ENCODE results near the gene RPS8.
"Not testable (repeated sequence)": the region's sequence is repeated elsewhere in the genome, so short reads cannot be mapped to it uniquely, and the experiment has no call there.

Gene RPS8

DNA sequence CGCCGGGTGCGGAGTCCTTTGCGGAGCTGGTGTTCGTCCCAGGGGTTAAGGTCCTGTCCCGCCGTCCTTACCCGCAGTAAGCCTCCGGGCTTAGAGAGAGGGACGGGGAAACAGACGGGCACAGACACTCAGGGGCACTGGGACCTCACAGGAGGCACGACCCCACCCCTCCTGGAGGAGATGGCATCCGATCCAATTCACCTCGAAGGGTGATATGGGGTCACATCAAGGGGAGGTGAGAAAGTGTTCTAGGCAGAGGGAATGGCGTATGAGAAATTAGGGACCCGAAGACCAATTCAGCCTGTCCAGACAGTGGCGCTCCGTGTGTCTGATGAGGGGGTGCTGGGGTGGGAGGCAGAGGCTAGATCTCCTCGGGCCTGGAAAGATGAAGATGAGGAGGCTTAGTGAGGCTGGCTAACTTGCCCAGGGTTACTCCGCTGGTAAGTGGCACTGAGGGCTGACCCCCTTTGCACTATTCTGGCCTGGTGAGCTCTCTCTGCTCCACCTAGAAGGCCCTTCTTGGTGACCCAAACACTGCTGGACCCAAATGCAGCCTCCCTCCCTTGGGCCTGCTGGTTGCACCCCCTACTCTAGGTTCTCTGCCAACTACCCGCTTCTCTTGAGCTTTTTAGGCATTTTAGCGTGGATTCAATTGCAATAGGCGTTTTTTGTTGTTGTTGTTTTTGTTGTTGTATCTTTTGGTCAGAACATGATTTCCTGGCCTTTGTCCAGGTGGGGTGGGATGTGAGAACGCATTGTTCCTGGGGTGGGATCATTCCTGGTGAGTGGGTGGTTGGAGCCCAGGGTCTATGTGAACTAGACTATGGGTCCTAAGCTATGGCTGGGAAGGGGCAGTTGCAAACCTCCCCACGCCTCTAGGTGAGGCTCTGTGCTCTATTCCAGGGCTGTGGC is 45.2 kb downstream of the RPS8 start:
- no peak for DNase-seq

DNA sequence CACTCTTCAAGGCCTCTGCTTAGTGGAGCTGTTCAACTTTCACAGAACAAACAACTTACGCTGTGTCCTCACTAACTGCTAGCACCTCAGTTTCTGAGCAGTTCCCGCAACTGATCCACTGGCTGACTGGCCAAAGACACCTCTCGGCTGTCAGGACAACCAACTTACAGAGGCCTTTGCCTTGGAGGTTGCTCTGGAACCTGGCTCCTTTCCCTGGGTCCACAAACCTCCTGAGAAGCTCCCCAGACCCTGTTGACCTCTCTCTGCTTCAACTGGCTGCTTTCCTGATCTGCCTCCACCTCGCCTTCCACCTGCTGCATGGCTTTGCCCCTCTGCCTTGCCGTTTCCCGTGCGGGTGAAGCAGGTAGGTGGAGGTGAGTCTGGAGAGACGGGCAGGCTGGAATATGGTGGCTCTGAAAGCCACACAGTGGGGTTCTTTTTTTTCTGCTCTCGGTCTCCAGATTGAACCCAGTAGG is 45.9 kb downstream of the RPS8 start:
- DNase-seq, result no peak

DNA sequence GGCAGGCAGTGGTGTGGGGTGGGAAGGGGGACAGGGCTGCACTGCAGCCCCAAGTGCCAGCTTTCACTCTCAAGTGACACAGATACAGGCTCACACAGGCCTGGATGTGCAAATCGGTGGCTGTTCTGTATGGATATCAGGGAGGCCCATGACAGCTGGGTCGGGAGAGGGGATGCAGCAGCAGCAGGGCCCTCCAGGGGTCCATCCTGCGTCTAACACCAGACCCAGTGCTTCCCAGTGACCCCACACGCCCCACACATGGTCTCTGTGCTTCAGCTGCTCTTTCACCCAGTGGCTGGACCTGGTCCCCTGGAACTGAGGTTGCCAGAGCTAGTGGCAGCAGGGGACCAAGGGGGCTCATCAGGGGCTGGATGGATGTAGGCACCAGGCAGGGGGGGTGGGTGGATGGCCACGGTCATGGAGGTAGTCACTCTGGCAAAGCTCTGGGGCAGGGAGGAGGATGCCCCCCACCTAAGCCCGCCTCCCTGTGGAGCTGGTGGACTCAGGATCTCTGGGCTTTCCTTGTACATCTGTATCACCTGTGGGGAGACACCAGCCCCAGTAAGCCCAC is 46.9 kb downstream of the RPS8 start:
- no peak for DNase-seq

DNA sequence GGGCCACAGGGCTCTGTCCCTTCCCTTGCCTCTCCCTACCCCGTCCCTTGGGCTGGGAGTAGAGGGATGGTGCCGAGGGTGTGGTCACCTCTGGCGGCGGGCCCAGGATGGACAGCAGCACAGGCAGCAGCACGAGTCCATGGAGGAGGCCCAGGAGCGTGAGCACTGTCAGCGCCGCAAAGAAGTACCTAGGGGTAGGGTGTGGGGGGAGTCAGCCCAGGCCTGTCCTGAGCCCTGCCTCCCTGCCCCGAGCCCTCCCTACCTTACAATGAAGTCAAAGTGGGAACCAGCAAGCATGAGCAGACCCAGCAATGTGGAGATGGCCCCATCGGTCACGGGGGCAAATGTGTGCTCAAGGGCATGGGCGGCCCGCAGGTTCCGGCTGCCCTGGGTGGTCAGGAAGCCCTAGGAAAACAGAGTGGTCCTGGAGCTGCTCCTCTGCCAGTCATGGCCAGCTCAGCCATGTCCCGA is 47.7 kb downstream of the RPS8 start:
- DNase-seq, result no peak

DNA sequence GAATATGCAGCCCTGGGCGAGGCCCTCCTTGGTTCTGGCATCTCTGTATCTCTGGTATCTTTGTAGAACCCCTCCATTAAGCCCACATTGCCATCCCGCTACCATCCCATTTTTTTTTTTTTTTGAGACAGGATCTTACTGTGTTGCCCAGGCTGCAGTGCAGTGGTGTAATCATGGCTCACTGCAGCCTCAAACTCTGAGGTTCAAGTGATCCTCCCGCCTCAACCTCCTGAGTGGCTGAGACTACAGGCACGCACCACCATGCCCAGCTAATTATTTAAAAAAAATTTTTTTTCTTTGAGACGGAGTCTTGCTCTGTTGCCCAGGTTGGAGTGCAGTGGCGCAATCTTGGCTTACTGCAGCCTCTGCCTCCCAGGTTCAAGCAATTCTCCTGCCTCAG is 49.1 kb downstream of the RPS8 start:
- DNase-seq, result not testable (repeated sequence)

DNA sequence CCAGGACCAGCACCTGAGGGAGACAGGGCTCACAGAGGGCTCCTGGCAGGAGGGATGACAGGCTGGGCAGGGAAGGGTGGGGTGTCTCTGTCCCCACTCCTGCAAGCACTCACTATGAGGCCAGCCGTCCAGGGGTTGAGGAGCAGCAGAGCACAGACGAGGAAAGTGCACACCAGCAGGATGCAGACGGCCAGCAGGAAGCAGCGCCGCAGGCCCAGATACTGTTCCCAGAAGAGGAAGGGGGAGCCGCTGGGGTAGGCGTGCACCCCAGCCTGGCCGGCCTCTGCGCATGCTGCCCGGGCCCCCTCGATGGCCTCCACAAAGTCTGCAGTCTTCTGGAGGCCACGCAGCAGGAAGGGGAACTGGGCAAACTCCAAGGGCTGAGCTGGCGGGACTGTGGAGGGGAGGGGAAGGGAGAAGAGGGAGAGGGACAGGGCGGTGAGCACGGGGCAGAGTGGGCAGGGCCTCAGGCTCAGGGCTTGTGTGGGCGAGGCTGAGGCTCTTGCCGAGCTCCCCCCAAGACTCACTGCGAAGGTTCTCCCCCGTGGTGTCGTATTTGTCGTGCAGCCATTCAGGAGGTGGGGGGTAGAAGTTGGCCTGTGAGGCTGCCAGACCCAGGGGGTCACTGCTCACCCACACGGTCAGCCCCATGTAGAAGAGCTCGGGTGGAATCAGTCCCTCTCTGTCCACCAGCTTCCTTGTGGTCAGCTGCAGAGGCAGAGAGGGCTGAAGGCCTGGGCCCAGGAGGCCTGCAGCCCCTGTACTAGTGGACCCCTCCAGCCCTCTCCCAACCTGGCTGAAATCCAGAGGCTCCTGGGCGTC is 51.2 kb downstream of the RPS8 start:
- DNase-seq, result peak in 1 of 2 donors; percentile 66

DNA sequence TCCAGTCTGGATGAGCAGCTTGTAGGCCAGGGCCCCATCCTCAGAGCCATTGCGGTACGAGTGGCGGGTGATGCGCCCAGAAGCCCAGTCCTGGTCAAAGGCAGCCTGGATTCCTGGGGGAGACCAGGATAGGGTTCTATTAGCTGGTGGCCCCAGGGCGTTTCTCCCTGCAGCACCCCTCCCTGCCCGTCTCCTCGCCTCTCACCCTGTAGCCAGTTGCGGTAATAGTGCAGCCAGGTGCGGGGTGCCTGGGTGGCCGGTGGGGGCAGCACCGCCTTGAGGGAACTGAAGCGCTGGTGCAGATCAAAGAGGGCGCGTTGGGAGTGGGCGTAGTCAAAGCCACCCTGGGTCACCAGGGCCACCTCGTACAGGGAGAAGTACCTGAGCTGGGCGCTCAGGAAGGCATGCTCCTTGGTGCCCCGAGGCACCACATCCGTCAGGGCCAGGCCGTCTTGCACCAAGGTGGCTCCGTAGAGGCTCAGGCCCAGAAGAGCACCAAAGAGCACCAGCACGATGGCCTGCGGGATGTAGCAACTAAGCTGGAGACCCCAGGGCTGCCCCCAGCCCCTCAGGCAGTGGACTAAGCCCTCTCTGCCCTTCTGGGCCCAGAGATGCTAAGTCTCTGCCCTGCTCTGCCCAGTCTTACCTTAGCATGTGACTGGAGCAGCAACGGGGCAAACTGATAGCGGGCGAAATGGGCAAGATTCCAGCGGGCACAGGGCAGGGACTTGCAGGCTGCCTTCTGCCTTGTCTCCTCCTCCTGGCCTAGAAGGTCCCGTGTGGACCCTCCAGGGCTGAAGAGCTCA is 52.1 kb downstream of the RPS8 start:
- DNase-seq, result no peak

DNA sequence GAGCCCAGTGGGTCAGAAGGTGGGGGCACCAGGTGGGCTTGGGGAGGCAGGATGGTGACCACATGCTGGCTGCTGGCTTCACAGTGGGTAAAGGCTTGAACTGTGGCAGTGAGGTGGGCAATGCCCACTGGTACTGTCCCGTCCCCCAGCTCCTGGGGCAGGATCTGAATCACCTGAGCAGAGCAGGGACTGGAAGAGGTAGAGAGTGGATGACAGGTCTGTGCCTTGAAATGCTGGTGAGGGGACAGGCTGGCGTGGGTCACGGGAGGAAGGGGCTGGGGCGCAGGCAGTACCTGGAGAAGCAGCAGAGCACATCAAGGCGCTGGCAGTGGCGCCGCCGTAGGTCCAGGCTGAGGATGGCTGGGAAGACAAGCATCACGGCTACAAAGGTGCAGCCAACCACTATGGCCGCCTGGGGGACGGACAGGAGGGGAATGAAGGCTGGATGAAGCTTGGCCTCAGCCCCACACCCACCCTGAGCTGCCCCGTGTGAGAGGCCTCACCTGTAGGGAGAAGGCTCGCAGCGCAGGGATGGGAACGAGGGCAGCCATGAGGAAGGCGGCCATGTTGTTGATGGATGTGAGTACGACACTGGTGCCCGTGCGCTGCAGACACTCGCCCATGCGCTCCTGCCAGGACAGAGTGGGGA is 52.8 kb downstream of the RPS8 start:
- no peak for DNase-seq
